Measurements from ENCODE around the gene THADA. TPM values are rescaled to one million over a fixed set of nuclear protein-coding genes. Genes with fewer than 3 reads are reported as not detected.

Gene THADA
- total and polyA plus RNA-seq, 12 donors = 7.5 to 18.0 (median 15.2) TPM

DNA sequence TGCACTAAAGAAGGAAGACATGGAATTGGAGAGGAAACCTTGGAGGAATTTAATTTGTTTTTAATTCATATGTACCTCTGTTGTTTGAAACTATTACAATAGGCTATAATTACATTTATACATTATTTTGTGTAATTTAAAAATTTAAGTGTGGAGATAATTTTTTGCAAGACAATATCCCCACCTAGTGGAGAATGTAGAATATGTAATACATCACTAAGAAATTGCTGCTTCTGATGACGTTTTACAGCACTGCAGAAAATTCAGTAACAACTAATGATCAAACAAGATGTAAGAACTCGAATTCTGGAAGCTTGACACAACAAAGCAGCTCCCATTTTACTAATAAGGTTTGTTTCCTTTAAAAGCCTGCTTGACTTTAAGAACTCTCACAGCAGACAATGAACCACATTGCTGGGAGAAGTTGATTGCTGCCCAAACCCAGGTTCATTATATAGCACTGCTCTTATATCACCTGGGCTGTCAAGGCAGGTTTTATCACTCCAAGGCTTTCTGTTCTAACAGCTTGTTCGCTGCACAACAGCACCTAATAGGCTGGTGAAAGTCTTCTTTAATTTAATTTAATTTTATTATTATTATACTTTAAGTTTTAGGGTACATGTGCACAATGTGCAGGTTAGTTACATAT lies 53.4 kb downstream of the THADA start:
- H3K4me1 ChIP-seq = peaks cover 0 to 42% (median 0%) of the 10 kb centered on the region in 9 donors
- intact Hi-C loops (cut with DNase I) = loop anchor here in 4 of 10 donors (2.0 to 10.0 kb wide), 4 partner anchors 315 to 714 kb away; partner anchors contain the start of gene ZFP36L2 (in 3 of the 4)
- H3K36me3 ChIP-seq = peaks cover 0 to 34% (median 0%) of the 10 kb centered on the region in 9 donors
- DNase-seq = no peak
- H3K27me3 ChIP-seq = no peaks in the 10 kb centered on the region
- H3K4me3 ChIP-seq = no peak overlapping the region
- WGBS, 2 donors = 22 to 29% methylated on average over 3 of the region's 3 CpGs
- TF ChIP-seq, protein P1, sequence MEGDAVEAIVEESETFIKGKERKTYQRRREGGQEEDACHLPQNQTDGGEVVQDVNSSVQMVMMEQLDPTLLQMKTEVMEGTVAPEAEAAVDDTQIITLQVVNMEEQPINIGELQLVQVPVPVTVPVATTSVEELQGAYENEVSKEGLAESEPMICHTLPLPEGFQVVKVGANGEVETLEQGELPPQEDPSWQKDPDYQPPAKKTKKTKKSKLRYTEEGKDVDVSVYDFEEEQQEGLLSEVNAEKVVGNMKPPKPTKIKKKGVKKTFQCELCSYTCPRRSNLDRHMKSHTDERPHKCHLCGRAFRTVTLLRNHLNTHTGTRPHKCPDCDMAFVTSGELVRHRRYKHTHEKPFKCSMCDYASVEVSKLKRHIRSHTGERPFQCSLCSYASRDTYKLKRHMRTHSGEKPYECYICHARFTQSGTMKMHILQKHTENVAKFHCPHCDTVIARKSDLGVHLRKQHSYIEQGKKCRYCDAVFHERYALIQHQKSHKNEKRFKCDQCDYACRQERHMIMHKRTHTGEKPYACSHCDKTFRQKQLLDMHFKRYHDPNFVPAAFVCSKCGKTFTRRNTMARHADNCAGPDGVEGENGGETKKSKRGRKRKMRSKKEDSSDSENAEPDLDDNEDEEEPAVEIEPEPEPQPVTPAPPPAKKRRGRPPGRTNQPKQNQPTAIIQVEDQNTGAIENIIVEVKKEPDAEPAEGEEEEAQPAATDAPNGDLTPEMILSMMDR (IDR thresholded peaks at IDR 0.05) = peak in 8 of 9 donors; percentile 52 to 80 (median 70)
- H3K9me3 ChIP-seq = no peaks in the 10 kb centered on the region
- H3K27ac ChIP-seq = no peak overlapping the region
- peak in 3 of 8 donors; percentile 28 to 53 (median 46) for ATAC-seq

DNA sequence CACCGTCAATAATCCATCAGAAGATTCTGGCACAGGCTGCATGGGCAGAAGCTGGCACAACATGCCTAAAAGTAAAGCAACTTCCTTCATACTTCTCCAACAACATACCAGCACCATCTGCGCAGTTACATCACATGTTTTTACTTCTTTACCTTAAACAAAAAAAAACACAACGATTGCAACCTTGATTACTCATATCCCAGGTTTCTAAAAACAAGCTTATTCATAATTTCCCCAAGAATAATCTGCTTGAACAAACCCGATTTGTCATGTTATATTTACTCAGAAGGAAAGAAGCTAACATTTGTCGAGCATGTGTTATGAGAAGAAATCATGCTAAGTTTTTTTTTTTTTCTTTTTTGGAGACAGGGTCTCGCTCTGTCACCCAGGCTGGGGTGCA lies 54.7 kb downstream of the THADA start:
- DNase-seq (no peak), ATAC-seq (no peak)
- intact Hi-C loops (cut with DNase I) = loop anchor here in 4 of 10 donors (2.0 to 10.0 kb wide), 4 partner anchors 314 to 712 kb away; partner anchors contain the start of gene ZFP36L2 (in 3 of the 4)
- no peaks in the 10 kb centered on the region for H3K9me3 ChIP-seq
- 84 to 91% methylated on average over 6 of the region's 6 CpGs for WGBS, 2 donors
- H3K36me3 ChIP-seq = peaks cover 0 to 41% (median 0%) of the 10 kb centered on the region in 9 donors
- TF ChIP-seq, protein P1 (IDR thresholded peaks at IDR 0.05) = no peak
- H3K4me1 ChIP-seq = peaks cover 0 to 50% (median 0%) of the 10 kb centered on the region in 9 donors
- H3K4me3 ChIP-seq = no peak overlapping the region
- no peaks in the 10 kb centered on the region for H3K27me3 ChIP-seq
- H3K27ac ChIP-seq = peak overlapping the region in 9 of 10 donors; percentile 15 to 69 (median 55)

DNA sequence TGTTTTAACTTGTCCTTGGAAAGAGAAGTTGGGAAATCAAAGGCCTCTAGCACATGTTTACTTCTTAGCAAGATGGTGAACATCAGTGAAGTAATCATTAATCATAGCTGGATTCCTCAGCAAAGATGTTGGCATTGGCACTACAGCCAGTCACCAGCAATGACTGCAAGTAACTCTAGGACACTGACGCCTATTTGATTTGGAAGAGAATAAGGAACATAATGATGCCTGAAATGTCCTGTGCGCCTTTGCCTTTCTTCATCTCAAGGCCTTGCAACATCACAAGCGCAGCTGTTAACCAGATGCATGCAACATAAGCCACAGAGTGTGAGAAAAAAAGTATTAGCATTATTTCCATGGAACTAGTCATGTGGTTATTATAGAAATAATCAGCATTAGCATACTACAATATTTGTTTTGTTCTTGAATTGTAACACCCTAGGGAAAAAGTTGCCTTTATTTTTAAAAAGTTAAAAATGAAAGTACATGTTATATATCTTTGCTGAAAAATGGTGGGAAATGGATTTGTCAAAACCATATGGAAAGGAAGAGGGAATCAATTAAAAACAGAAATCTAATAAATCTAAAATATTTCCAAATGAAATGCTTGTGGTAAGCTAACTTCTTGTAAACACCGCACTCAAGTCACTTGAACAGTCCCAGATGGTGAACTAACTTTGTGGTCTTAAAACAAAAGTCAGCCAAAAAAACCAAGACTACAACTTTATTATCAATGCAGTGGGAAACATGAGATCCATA lies 55.6 kb downstream of the THADA start:
- H3K4me3 ChIP-seq = no peak overlapping the region
- H3K27me3 ChIP-seq = no peaks in the 10 kb centered on the region
- ATAC-seq = peak; percentile 81 to 99 (median 90)
- H3K4me1 ChIP-seq = peaks cover 0 to 50% (median 0%) of the 10 kb centered on the region in 9 donors
- TF ChIP-seq, protein P1 (IDR thresholded peaks at IDR 0.05) = no peak
- WGBS, 2 donors = 64 to 72% methylated on average over 4 of the region's 4 CpGs
- peak overlapping the region; percentile 10 to 69 (median 54) for H3K27ac ChIP-seq
- DNase-seq = peak; percentile 17 to 44
- peaks cover 0 to 50% (median 0%) of the 10 kb centered on the region in 9 donors for H3K36me3 ChIP-seq
- H3K9me3 ChIP-seq = no peaks in the 10 kb centered on the region
- intact Hi-C loops (cut with DNase I) = loop anchor here in 4 of 10 donors (1.0 to 10.0 kb wide), 5 partner anchors 313 to 711 kb away; partner anchors contain the start of gene ZFP36L2 (in 3 of the 4)

DNA sequence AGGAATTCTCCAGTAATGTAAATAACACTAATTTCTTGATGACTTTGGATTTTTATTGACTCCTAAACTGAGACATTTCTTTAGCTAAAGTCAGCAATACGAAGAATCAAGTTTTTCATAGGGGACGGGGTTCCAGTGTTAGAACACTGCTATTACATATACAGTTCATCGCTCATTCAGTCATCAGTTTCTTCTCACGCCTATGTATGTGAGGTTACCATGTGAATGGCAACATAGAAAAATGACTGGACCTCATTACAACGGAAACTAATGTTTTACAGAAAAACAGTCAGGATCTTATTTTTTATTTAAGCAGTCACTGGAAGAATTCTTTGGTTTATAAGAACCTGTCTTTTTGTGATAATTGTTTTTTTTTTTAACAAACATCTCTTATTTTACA lies 56.4 kb downstream of the THADA start:
- peak overlapping the region in 9 of 10 donors; percentile 10 to 69 (median 53) for H3K27ac ChIP-seq
- H3K36me3 ChIP-seq = peaks cover 0 to 57% (median 0%) of the 10 kb centered on the region in 9 donors
- DNase-seq = no peak
- H3K4me3 ChIP-seq = no peak overlapping the region
- ATAC-seq = no peak
- intact Hi-C loops (cut with DNase I) = loop anchor here in 4 of 10 donors (5.0 to 10.0 kb wide), 4 partner anchors 525 to 712 kb away; no protein-coding TSS in a partner anchor
- no peaks in the 10 kb centered on the region for H3K9me3 ChIP-seq
- peaks cover 0 to 50% (median 0%) of the 10 kb centered on the region in 9 donors for H3K4me1 ChIP-seq
- 95 to 98% methylated on average over 5 of the region's 5 CpGs for WGBS, 2 donors
- H3K27me3 ChIP-seq = no peaks in the 10 kb centered on the region
- TF ChIP-seq, protein P1 (IDR thresholded peaks at IDR 0.05) = no peak

All from heart right ventricle (tissue), 16 donors.